ENCODE measurements around the gene THYN1.
"Not testable (repeated sequence)": the region's sequence is repeated elsewhere in the genome, so short reads cannot be mapped to it uniquely, and the experiment has no call there.

The THYN1 gene

GRCh38 chr11:134257101-134257500 lies 3.9 kb upstream of the THYN1 start:
- no peak overlapping the region for H3K4me2 ChIP-seq (ENCODE audit: low read length)
- peaks cover 10% of the 10 kb centered on the region for H3K79me2 ChIP-seq (ENCODE audit: low read length)
- no peak overlapping the region for H3K27ac ChIP-seq (ENCODE audit: low read length)
- TF ChIP-seq EZH2phosphoT487 (IDR thresholded peaks at IDR 0.05; ENCODE audit: low read depth) (no peak), CTCF (IDR thresholded peaks at IDR 0.05; ENCODE audit: low read depth, low read length) (no peak)
- H3K4me3 ChIP-seq (ENCODE audit: low read length): no peak overlapping the region
- peaks cover 15% of the 10 kb centered on the region for H4K20me1 ChIP-seq (ENCODE audit: insufficient read depth, low read length)
- H3K9ac ChIP-seq (ENCODE audit: low read length): no peak overlapping the region
- H3K27me3 ChIP-seq (ENCODE audit: low read depth, low read length): no peaks in the 10 kb centered on the region
- no peak overlapping the region for H2AFZ ChIP-seq (ENCODE audit: low read depth, low read length)
- H3K9me3 ChIP-seq (ENCODE audit: insufficient read depth, low read length): no peaks in the 10 kb centered on the region
- H3K4me1 ChIP-seq (ENCODE audit: low read length): peaks cover 19% of the 10 kb centered on the region
- peaks cover 24% of the 10 kb centered on the region for H3K36me3 ChIP-seq (replicated peaks; ENCODE audit: low read depth, low read length)

GRCh38 chr11:134255184-134255561 lies 2.0 kb upstream of the THYN1 start:
- H4K20me1 ChIP-seq (ENCODE audit: insufficient read depth, low read length); H3K27me3 ChIP-seq (ENCODE audit: low read depth, low read length); H2AFZ ChIP-seq (ENCODE audit: low read depth, low read length); H3K4me2 ChIP-seq (ENCODE audit: low read length); H3K27ac ChIP-seq (ENCODE audit: low read length); H3K9ac ChIP-seq (ENCODE audit: low read length); H3K9me3 ChIP-seq (ENCODE audit: insufficient read depth, low read length); H3K4me3 ChIP-seq (ENCODE audit: low read length): not testable (repeated sequence)
- peaks cover 13% of the 10 kb centered on the region for H3K4me1 ChIP-seq (ENCODE audit: low read length)
- H3K36me3 ChIP-seq (replicated peaks; ENCODE audit: low read depth, low read length): peaks cover 24% of the 10 kb centered on the region
- H3K79me2 ChIP-seq (ENCODE audit: low read length): peaks cover 14% of the 10 kb centered on the region

- TF ChIP-seq CTCF (IDR thresholded peaks at IDR 0.05; ENCODE audit: low read depth, low read length) (no peak), EZH2phosphoT487 (IDR thresholded peaks at IDR 0.05; ENCODE audit: low read depth) (no peak)
- Histone ChIP-seq H3K4me2 (ENCODE audit: low read length) (peak overlapping the region; percentile 87), H3K27ac (ENCODE audit: low read length) (no peak overlapping the region), H3K9ac (ENCODE audit: low read length) (peak overlapping the region; percentile 84; the same call in 1 of the 2 replicates), H3K36me3 (replicated peaks; ENCODE audit: low read depth, low read length) (peaks cover 27% of the 10 kb centered on the region), H4K20me1 (ENCODE audit: insufficient read depth, low read length) (no peaks in the 10 kb centered on the region), H3K27me3 (ENCODE audit: low read depth, low read length) (no peaks in the 10 kb centered on the region), H3K4me3 (ENCODE audit: low read length) (peak overlapping the region; percentile 91), H3K79me2 (ENCODE audit: low read length) (peaks cover 14% of the 10 kb centered on the region), H3K9me3 (ENCODE audit: insufficient read depth, low read length) (no peaks in the 10 kb centered on the region), H3K4me1 (ENCODE audit: low read length) (peaks cover 10% of the 10 kb centered on the region), H2AFZ (ENCODE audit: low read depth, low read length) (no peak overlapping the region)
Measured at GRCh38 chr11:134254433-134255183, 1.5 kb upstream of the THYN1 start.

GRCh38 chr11:134252346-134253187 lies 585 bp downstream of the THYN1 start:
- Histone ChIP-seq H3K4me3 (ENCODE audit: low read length) (peak overlapping the region; percentile 91), H3K4me1 (ENCODE audit: low read length) (peaks cover 10% of the 10 kb centered on the region), H3K27me3 (ENCODE audit: low read depth, low read length) (no peaks in the 10 kb centered on the region), H2AFZ (ENCODE audit: low read depth, low read length) (peak overlapping the region; percentile 94), H3K79me2 (ENCODE audit: low read length) (peaks cover 14% of the 10 kb centered on the region), H3K9me3 (ENCODE audit: insufficient read depth, low read length) (no peaks in the 10 kb centered on the region), H3K27ac (ENCODE audit: low read length) (no peak overlapping the region; the same call in 1 of the 2 replicates), H4K20me1 (ENCODE audit: insufficient read depth, low read length) (no peaks in the 10 kb centered on the region), H3K36me3 (replicated peaks; ENCODE audit: low read depth, low read length) (peaks cover 25% of the 10 kb centered on the region), H3K4me2 (ENCODE audit: low read length) (peak overlapping the region; percentile 92), H3K9ac (ENCODE audit: low read length) (peak overlapping the region; percentile 76)
- no peak for TF ChIP-seq CTCF (IDR thresholded peaks at IDR 0.05; ENCODE audit: low read depth, low read length)
- no peak for TF ChIP-seq EZH2phosphoT487 (IDR thresholded peaks at IDR 0.05; ENCODE audit: low read depth)
